ENCODE data around the gene EMC8.

The EMC8 gene

DNA sequence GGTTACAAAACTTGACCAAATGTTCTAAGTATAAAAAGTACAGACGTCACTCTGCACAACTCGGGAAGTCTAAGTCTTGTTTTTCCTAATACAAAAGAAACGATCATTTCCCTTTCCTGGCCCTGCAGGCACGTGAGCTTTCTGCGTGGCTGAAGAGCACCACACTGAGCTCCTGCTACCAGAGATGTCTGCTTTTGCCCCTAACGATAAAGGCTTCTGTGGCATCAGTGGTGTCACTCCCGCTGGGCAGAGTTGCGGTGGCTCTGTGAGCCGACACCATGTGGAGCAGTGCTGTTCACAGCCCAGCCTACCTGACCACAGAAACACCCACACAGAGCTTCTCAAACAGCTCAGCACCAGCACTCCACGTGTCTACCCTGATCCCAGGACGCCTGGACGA is 20.5 kb downstream of the EMC8 start:
- H2AFZ ChIP-seq (ENCODE audit: low read length), result no peak overlapping the region
- H3K9ac ChIP-seq (ENCODE audit: low read depth, low read length, poor library complexity, severe bottlenecking), result no peak overlapping the region
- no peaks in the 10 kb centered on the region for H3K79me2 ChIP-seq (ENCODE audit: insufficient read depth, low read length)
- no peak for TF ChIP-seq EZH2phosphoT487 (IDR thresholded peaks at IDR 0.05; ENCODE audit: borderline replicate concordance)
- TF ChIP-seq, protein P1, sequence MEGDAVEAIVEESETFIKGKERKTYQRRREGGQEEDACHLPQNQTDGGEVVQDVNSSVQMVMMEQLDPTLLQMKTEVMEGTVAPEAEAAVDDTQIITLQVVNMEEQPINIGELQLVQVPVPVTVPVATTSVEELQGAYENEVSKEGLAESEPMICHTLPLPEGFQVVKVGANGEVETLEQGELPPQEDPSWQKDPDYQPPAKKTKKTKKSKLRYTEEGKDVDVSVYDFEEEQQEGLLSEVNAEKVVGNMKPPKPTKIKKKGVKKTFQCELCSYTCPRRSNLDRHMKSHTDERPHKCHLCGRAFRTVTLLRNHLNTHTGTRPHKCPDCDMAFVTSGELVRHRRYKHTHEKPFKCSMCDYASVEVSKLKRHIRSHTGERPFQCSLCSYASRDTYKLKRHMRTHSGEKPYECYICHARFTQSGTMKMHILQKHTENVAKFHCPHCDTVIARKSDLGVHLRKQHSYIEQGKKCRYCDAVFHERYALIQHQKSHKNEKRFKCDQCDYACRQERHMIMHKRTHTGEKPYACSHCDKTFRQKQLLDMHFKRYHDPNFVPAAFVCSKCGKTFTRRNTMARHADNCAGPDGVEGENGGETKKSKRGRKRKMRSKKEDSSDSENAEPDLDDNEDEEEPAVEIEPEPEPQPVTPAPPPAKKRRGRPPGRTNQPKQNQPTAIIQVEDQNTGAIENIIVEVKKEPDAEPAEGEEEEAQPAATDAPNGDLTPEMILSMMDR (conservative IDR thresholded peaks at IDR 0.05; ENCODE audit: low read length), result no peak
- peaks cover 52% of the 10 kb centered on the region; the same call in 1 of the 2 replicates for H3K36me3 ChIP-seq (ENCODE audit: insufficient read depth, low read length)
- no peaks in the 10 kb centered on the region for H3F3A ChIP-seq (ENCODE audit: low read depth)
- H3K9me2 ChIP-seq (replicated peaks; ENCODE audit: low read depth, low read length), result no peaks in the 10 kb centered on the region
- H4K20me1 ChIP-seq (ENCODE audit: insufficient read depth, low read length, poor library complexity, severe bottlenecking), result no peaks in the 10 kb centered on the region
- H3K4me1 ChIP-seq (ENCODE audit: insufficient read depth, low read length, poor library complexity, severe bottlenecking), result no peaks in the 10 kb centered on the region
- no peak overlapping the region for H3K4me2 ChIP-seq (ENCODE audit: low read depth, low read length, poor library complexity, severe bottlenecking)
- H3K4me3 ChIP-seq (ENCODE audit: low read length, poor library complexity, severe bottlenecking), result no peak overlapping the region
- H3K9me3 ChIP-seq (ENCODE audit: insufficient read depth, low read depth, low read length), result no peaks in the 10 kb centered on the region
- H3K27me3 ChIP-seq (ENCODE audit: insufficient read depth, low read length, poor library complexity, severe bottlenecking), result no peaks in the 10 kb centered on the region

DNA sequence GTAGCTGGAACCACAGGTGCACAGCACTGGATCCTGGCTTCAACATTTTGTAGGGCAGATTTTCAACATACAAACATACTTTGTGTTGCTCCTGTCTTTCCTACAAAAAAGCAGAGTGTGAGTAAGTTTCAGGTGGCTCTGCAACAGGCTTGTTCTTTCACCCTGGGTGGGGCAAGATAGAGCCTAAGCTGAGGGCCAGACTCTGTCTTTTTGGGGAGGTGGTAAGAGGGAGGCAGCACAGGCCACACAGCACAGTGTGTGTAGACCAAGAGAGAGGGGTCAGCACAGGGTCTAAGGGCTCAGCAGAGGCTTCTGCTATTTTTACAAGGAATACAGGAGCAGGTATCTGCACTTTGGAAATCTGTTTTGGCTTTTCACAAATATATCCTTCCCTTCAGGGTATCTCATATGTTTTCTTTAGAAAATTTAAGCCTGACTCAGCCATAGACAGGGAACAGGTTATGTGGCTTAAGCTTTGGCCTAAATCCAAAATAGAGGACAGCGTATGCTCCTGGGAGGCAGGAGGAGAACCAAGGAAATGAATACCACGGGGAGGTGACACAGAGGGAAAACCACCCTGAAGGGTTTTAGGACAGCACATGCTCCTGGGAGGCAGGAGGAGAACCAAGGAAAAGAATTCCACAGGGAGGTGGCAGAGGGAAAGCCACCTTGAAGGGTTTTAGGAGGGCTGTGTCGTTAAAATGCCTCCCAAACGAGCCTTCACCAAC is 21.6 kb downstream of the EMC8 start:
- no peak for TF ChIP-seq EZH2phosphoT487 (IDR thresholded peaks at IDR 0.05; ENCODE audit: borderline replicate concordance)
- TF ChIP-seq, protein P1 (conservative IDR thresholded peaks at IDR 0.05; ENCODE audit: low read length), result no peak
- Histone ChIP-seq H3K36me3 (ENCODE audit: insufficient read depth, low read length) (peaks cover 52% of the 10 kb centered on the region; the same call in 1 of the 2 replicates), H3K4me1 (ENCODE audit: insufficient read depth, low read length, poor library complexity, severe bottlenecking) (no peaks in the 10 kb centered on the region), H3K9ac (ENCODE audit: low read depth, low read length, poor library complexity, severe bottlenecking) (no peak overlapping the region), H2AFZ (ENCODE audit: low read length) (no peak overlapping the region), H3F3A (ENCODE audit: low read depth) (no peaks in the 10 kb centered on the region), H3K27me3 (ENCODE audit: insufficient read depth, low read length, poor library complexity, severe bottlenecking) (no peaks in the 10 kb centered on the region), H3K4me2 (ENCODE audit: low read depth, low read length, poor library complexity, severe bottlenecking) (no peak overlapping the region), H3K9me3 (ENCODE audit: insufficient read depth, low read depth, low read length) (no peaks in the 10 kb centered on the region), H3K9me2 (replicated peaks; ENCODE audit: low read depth, low read length) (no peaks in the 10 kb centered on the region), H3K79me2 (ENCODE audit: insufficient read depth, low read length) (no peaks in the 10 kb centered on the region), H4K20me1 (ENCODE audit: insufficient read depth, low read length, poor library complexity, severe bottlenecking) (no peaks in the 10 kb centered on the region), H3K4me3 (ENCODE audit: low read length, poor library complexity, severe bottlenecking) (no peak overlapping the region)

DNA sequence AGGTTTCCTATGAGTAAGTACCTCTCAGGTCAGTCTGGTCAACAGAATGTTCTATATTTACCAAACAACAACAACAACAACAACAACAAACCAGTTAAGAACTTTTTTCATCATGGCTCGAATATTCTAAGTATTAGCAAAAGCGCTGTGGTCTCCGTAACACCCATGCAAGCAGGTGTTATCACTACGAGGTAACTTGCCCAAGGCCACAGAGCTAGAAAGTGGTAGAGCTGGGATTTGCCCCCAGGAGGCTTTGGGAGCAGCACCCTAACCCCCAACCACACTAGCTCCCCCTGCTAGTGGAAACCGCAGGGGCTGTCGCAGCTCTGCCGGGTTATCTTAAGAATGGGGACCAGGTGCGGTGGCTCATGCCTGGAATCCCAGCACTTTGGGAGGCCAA is 24.5 kb downstream of the EMC8 start:
- TF ChIP-seq, protein P1 (conservative IDR thresholded peaks at IDR 0.05; ENCODE audit: low read length), result no peak
- no peak for TF ChIP-seq EZH2phosphoT487 (IDR thresholded peaks at IDR 0.05; ENCODE audit: borderline replicate concordance)
- no peaks in the 10 kb centered on the region for H3K4me1 ChIP-seq (ENCODE audit: insufficient read depth, low read length, poor library complexity, severe bottlenecking)

More for the DNA sequence above, 24.5 kb downstream of the EMC8 start:
- peaks cover 31% of the 10 kb centered on the region; the same call in 1 of the 2 replicates for H3K36me3 ChIP-seq (ENCODE audit: insufficient read depth, low read length)
- H3K9me2 ChIP-seq (replicated peaks; ENCODE audit: low read depth, low read length), result no peaks in the 10 kb centered on the region
- no peaks in the 10 kb centered on the region for H3K27me3 ChIP-seq (ENCODE audit: insufficient read depth, low read length, poor library complexity, severe bottlenecking)
- H3K9me3 ChIP-seq (ENCODE audit: insufficient read depth, low read depth, low read length), result no peaks in the 10 kb centered on the region
- H3K9ac ChIP-seq (ENCODE audit: low read depth, low read length, poor library complexity, severe bottlenecking), result no peak overlapping the region
- H3K4me3 ChIP-seq (ENCODE audit: low read length, poor library complexity, severe bottlenecking), result no peak overlapping the region
- no peak overlapping the region for H2AFZ ChIP-seq (ENCODE audit: low read length)
- H3F3A ChIP-seq (ENCODE audit: low read depth), result no peaks in the 10 kb centered on the region
- no peaks in the 10 kb centered on the region for H3K79me2 ChIP-seq (ENCODE audit: insufficient read depth, low read length)
- H3K4me2 ChIP-seq (ENCODE audit: low read depth, low read length, poor library complexity, severe bottlenecking), result no peak overlapping the region
- H4K20me1 ChIP-seq (ENCODE audit: insufficient read depth, low read length, poor library complexity, severe bottlenecking), result no peaks in the 10 kb centered on the region
